CD14-positive monocyte (primary cell): Measurements from ENCODE around the gene CNTN5. TPM values are rescaled to one million over a fixed set of nuclear protein-coding genes. Genes with fewer than 3 reads are reported as not detected.

Experiments
- DNase-seq, 3 donors: peaks; one replicate each; pipeline ENCODE4 v3.0.0-alpha.2; 2011 to 2022
- H2AFZ ChIP-seq: 2 replicates; pipeline ENCODE4 v1.6.0; 2012; ENCODE audit warnings: mild to moderate bottlenecking, low read depth, low read length, inconsistent platforms; ENCODE audit not compliant: insufficient read depth, poor library complexity, severe bottlenecking
- H3K27ac ChIP-seq, 2 donors: 1 replicate in 1 of 2; 2 replicates in 1 of 2; pipeline ENCODE4 v1.5.1; 2012 to 2013; ENCODE audit warnings: low read length in 2 of 2, control low read depth in 1 of 2, inconsistent platforms in 1 of 2, low read depth in 1 of 2, mild to moderate bottlenecking in 1 of 2
- H3K27me3 ChIP-seq, 2 donors: one replicate each; pipeline versions ENCODE4 v1.6.0 to v1.6.1; 2011 to 2013; ENCODE audit warnings: low read length in 2 of 2; ENCODE audit not compliant: control insufficient read depth in 2 of 2, insufficient read depth in 2 of 2
- H3K36me3 ChIP-seq, 2 donors: replicated peaks in 1 of 2; 1 replicate in 1 of 2; 2 replicates in 1 of 2; pipeline versions ENCODE4 v1.5.1 to v1.6.1; 2012 to 2013; ENCODE audit warnings: low read length in 2 of 2, control low read depth in 1 of 2, inconsistent platforms in 1 of 2, mild to moderate bottlenecking in 1 of 2; ENCODE audit not compliant: insufficient read depth in 2 of 2, control insufficient read depth in 1 of 2
- H3K4me1 ChIP-seq, 2 donors: 1 replicate in 1 of 2; 2 replicates in 1 of 2; pipeline versions ENCODE4 v1.5.1 to v1.6.1; 2012 to 2013; ENCODE audit warnings: low read length in 2 of 2, control low read depth in 1 of 2, inconsistent platforms in 1 of 2, mild to moderate bottlenecking in 1 of 2, moderate library complexity in 1 of 2; ENCODE audit not compliant: insufficient read depth in 2 of 2, control insufficient read depth in 1 of 2
- H3K4me2 ChIP-seq: replicated peaks from 2 replicates; pipeline ENCODE3; 2012; ENCODE audit warnings: low read length, moderate library complexity, mild to moderate bottlenecking; ENCODE audit not compliant: poor library complexity, severe bottlenecking; ENCODE audit errors: extremely low read depth
- H3K4me3 ChIP-seq, 3 experiments: fragments of 200-600 bp in 1 of 3; sonication (generic) in 1 of 3; replicated peaks in 1 of 3; 1 replicate in 2 of 3; 2 replicates in 1 of 3; pipeline ENCODE4 v1.5.1; 2011 to 2013; ENCODE audit warnings: low read length in 3 of 3, mild to moderate bottlenecking in 3 of 3, control low read depth in 2 of 3, low read depth in 2 of 3, inconsistent platforms in 1 of 3, moderate library complexity in 1 of 3
- H3K79me2 ChIP-seq: 2 replicates; pipeline ENCODE4 v1.6.0; 2012; ENCODE audit warnings: mild to moderate bottlenecking, control low read depth, inconsistent platforms, low read length, moderate library complexity; ENCODE audit not compliant: insufficient read depth
- H3K9ac ChIP-seq: 2 replicates; pipeline ENCODE4 v1.6.0; 2017; ENCODE audit warnings: low read length, mild to moderate bottlenecking; ENCODE audit not compliant: insufficient read depth, poor library complexity, severe bottlenecking
- H3K9me3 ChIP-seq, 2 donors: replicated peaks in 1 of 2; 1 replicate in 1 of 2; 2 replicates in 1 of 2; pipeline versions ENCODE4 v1.5.1 to v1.6.1; 2012 to 2013; ENCODE audit warnings: low read length in 2 of 2, control low read depth in 1 of 2; ENCODE audit not compliant: control insufficient read depth in 1 of 2, insufficient read depth in 1 of 2
- H4K20me1 ChIP-seq: 2 replicates; pipeline ENCODE4 v1.6.0; 2012; ENCODE audit warnings: mild to moderate bottlenecking, low read length, control low read depth, moderate library complexity; ENCODE audit not compliant: insufficient read depth
- H3K27ac Mint-ChIP-seq, 7 donors: one replicate each; pipeline ENCODE4 v1.8.0; 2020; ENCODE audit warnings: mild to moderate bottlenecking in 7 of 7, mixed read lengths in 7 of 7, moderate library complexity in 6 of 7, inconsistent platforms in 2 of 7
- H3K27me3 Mint-ChIP-seq, 3 donors: one replicate each; pipeline ENCODE4 v1.8.0; 2021 to 2022; ENCODE audit warnings: low read depth in 3 of 3, mild to moderate bottlenecking in 3 of 3, mixed read lengths in 3 of 3, moderate library complexity in 3 of 3, inconsistent platforms in 1 of 3
- H3K36me3 Mint-ChIP-seq, 2 donors: one replicate each; pipeline ENCODE4 v1.8.0; 2020; ENCODE audit warnings: mixed read lengths in 2 of 2, inconsistent platforms in 1 of 2, mild to moderate bottlenecking in 1 of 2
- H3K4me1 Mint-ChIP-seq: one replicate; pipeline ENCODE4 v1.8.0; 2020; ENCODE audit warnings: mild to moderate bottlenecking, mixed read lengths
- H3K4me3 Mint-ChIP-seq, 2 donors: one replicate each; pipeline ENCODE4 v1.8.0; 2020; ENCODE audit warnings: mild to moderate bottlenecking in 2 of 2, mixed read lengths in 2 of 2, moderate library complexity in 1 of 2
- H3K9me3 Mint-ChIP-seq, 7 donors: one replicate each; pipeline ENCODE4 v1.8.0; 2020 to 2022; ENCODE audit warnings: mixed read lengths in 7 of 7, mild to moderate bottlenecking in 6 of 7, moderate library complexity in 6 of 7, inconsistent platforms in 2 of 7
- CTCF ChIP-seq: fragments of 200-600 bp; IDR thresholded peaks from one replicate; pipeline ENCODE4 v1.8.0; 2022; ENCODE audit warnings: antibody characterized with exemption, mild to moderate bottlenecking
- WGBS: methylation state at CpG from one replicate; pipeline ENCODE4 v1.1.5; 2013; ENCODE audit warnings: missing lambda C conversion rate; ENCODE audit not compliant: insufficient coverage; 5-methylcytosine and 5-hydroxymethylcytosine counted together
- intact Hi-C, 2 donors: fragments of 100-400 bp; cut with micrococcal nuclease; formaldehyde crosslinking; loops; one replicate each; pipeline versions ENCODE4 v1.15.0 to v1.15.1; 2023
- polyA plus RNA-seq, 3 donors: library from polyadenylated mRNA; depleted of rRNA in 1 of 3; unstranded in 2 of 3; stranded (reverse) in 1 of 3; fragments of 300-500 nt in 2 of 3; fragments of >200 nt in 1 of 3; fragmentation: Illumina TruSeq in 2 of 3; gene quantifications; 1 replicate in 2 of 3; 2 replicates in 1 of 3; pipeline ENCODE4 v1.2.3, GENCODE V29; 2012 to 2021

CNTN5 gene
- polyA plus RNA-seq, 3 donors: not detected

GRCh38 chr11:99534812-99535211 is 514.1 kb downstream of the CNTN5 start:
- Histone ChIP-seq H3K27me3 (no peaks in the 10 kb centered on the region), H3K79me2 (no peaks in the 10 kb centered on the region), H3K4me1 (no peaks in the 10 kb centered on the region), H3K36me3 (no peaks in the 10 kb centered on the region), H2AFZ (no peak overlapping the region), H3K27ac (no peak overlapping the region), H3K4me2 (no peak overlapping the region), H3K9ac (no peak overlapping the region), H3K9me3 (peaks cover 5 to 18% of the 10 kb centered on the region in 2 donors), H4K20me1 (no peaks in the 10 kb centered on the region), H3K4me3 (no peak overlapping the region)
- Mint-ChIP-seq H3K27ac (no peak overlapping the region), H3K36me3 (no peaks in the 10 kb centered on the region), H3K27me3 (no peaks in the 10 kb centered on the region), H3K4me1 (no peaks in the 10 kb centered on the region), H3K4me3 (no peak overlapping the region), H3K9me3 (peaks cover 0 to 15% (median 4%) of the 10 kb centered on the region in 7 donors)
- WGBS: no CpG with 5 or more reads among the region's 1 CpG
- intact Hi-C loops: no loop called here
- no peak for TF ChIP-seq CTCF
- DNase-seq: no peak

DNA sequence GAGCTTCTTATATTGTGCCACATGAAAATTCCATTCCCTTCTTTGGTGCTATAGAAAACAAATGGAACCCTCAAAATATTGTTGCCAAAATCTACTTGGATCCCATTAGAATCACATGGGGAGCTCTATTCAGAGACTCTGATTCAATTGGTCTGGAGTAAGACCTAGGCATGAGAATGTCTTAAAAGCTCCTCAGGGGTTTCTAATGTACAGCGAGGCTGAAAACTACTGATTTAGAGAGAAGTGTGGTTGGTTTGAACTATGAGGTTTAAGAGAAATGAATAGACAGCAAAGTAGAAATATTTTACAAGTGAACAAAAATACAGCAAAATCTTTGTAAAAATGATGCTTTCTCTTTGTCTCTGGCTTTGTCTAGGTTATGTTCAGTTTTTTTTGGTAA is 514.7 kb downstream of the CNTN5 start:
- Histone ChIP-seq H3K79me2 (no peaks in the 10 kb centered on the region), H3K4me3 (no peak overlapping the region), H4K20me1 (no peaks in the 10 kb centered on the region), H2AFZ (no peak overlapping the region), H3K9ac (no peak overlapping the region), H3K27ac (no peak overlapping the region), H3K27me3 (no peaks in the 10 kb centered on the region), H3K9me3 (peaks cover 5 to 18% of the 10 kb centered on the region in 2 donors), H3K4me2 (no peak overlapping the region), H3K4me1 (no peaks in the 10 kb centered on the region), H3K36me3 (no peaks in the 10 kb centered on the region)
- no CpG with 5 or more reads among the region's 1 CpG for WGBS
- DNase-seq: no peak
- H3K4me1 Mint-ChIP-seq: no peaks in the 10 kb centered on the region
- intact Hi-C loops: no loop called here
- no peak overlapping the region for H3K27ac Mint-ChIP-seq
- H3K36me3 Mint-ChIP-seq: no peaks in the 10 kb centered on the region
- no peaks in the 10 kb centered on the region for H3K27me3 Mint-ChIP-seq
- no peak for TF ChIP-seq CTCF
- peaks cover 0 to 15% (median 4%) of the 10 kb centered on the region in 7 donors for H3K9me3 Mint-ChIP-seq
- no peak overlapping the region for H3K4me3 Mint-ChIP-seq
